ENCODE measurements around the gene C19orf73.

C19orf73 gene

GRCh38 chr19:49098795-49099194, 20.1 kb downstream of the C19orf73 start:
- no peak for DNase-seq

- peak; percentile 82 for DNase-seq
Measured at GRCh38 chr19:49097453-49098288, 21.3 kb downstream of the C19orf73 start.

DNA sequence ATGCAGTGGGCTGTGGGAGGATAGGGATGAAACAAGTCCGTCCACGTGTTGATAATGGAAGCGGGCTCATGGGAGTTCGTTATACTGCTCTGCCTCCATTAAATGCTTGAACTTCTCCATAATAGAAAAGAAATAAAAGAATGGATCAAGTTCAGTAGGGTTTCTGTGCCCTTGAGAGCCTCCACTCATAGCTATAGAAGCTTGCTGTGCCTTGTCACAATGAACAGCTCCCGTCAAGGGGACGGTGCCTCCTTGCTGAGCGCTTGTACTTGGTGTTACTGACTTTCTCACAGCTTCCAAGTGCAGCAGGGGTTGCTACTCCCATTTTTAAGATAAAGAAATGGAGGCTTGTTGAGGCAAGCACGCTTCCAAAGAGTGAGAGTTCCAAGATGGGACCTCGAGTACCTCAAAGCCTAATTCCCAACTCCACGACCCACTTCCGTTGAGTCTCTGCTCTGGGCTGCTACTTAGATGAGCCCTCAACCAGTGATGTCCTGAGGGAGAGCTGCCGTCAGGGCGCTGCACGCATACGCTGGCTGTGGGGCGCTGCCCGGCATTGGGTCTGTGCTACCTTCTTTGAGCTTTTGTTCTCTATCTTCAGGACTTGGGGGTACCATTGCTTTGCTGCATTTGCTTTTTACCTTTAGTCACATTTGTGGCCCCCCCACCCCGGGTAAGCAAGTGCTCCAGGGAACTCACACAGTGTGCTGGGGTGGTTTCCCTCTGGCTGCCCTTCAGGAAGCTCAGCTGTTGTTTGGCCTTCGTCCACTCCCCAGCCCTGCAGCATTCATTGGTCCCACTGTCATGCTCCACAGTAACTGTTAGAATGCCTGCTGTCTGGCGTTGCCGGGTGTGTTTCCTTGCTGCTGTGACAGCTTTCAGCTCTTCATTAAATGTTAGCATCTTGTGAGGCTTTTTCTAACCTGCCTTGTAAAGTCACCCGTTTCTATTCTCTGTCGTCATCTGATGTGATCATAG, 24.1 kb downstream of the C19orf73 start:
- DNase-seq = no peak

DNA sequence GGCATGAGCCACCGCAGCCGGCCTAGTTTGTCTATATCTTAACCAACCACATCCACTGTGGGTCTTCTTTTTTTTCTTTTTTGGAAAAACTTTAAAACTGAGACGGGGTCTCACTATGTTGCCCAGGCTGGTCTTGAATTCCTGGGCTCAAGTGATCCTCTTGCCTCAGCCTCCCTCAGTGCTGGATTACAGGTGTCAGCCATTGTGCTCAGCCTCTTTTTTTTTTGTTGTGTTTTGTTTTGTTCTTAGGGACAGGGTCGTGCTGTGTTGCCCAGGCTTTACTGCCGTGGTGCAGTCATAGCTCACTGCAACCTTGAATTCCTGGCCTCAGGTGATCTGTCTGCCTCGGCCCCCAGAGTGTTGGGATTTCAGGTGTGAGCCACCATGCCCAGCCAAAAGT, 26.3 kb downstream of the C19orf73 start:
- no peak for DNase-seq

- no peak for DNase-seq
Measured at GRCh38 chr19:49091391-49092038, 27.4 kb downstream of the C19orf73 start.

GRCh38 chr19:49086296-49086695, 32.6 kb downstream of the C19orf73 start:
- DNase-seq = no peak

DNA sequence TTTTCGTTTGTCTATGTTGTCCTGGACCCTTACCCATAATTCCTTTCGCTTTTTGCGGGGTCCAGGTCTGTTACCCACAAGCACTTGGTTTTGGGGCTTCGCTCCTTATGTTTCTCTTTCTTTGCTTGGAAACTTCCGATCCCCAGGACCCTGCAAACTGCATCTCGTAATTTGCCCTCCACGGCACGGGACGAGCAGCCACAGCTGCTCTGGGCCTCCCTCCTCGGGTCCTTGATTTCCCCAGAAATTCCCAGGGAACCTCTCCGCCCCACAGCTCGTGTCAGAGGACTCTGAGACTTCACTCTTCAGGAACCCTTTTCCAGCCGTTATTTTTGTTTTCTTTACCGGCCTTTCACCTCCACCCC, 33.1 kb downstream of the C19orf73 start:
- DNase-seq = no peak

- peak; percentile 100 for DNase-seq
Measured at GRCh38 chr19:49085020-49085867, 33.7 kb downstream of the C19orf73 start, which contains the start of gene SNRNP70. SNRNP70 (plus strand) TSS chr19:49085451; CDS start chr19:49086415, 964 bp downstream.

GRCh38 chr19:49084206-49085019, 34.5 kb downstream of the C19orf73 start:
- no peak for DNase-seq

GRCh38 chr19:49081273-49081672, 37.7 kb downstream of the C19orf73 start:
- no peak for DNase-seq

- DNase-seq = no peak
Measured at GRCh38 chr19:49080392-49080791, 38.6 kb downstream of the C19orf73 start.

DNA sequence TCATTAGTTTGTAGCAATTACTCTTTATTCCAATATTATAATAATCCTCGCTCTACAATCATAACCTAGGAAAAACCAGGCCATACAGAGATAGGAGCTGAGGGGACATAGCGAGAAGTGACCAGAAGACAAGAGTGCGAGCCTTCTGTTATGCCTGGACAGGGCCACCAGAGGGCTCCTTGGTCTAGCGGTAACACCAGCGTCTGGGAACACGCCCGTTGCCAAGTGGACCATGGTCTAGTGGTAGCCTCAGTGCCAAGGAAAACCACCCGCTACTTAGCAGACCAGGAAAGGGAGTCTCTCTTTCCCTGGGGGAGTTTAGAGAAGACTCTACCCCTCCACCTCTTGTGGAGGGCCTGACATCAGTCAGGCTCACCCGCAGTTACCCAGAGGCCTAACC, 44.1 kb downstream of the C19orf73 start:
- peak; percentile 63 for DNase-seq

DNA sequence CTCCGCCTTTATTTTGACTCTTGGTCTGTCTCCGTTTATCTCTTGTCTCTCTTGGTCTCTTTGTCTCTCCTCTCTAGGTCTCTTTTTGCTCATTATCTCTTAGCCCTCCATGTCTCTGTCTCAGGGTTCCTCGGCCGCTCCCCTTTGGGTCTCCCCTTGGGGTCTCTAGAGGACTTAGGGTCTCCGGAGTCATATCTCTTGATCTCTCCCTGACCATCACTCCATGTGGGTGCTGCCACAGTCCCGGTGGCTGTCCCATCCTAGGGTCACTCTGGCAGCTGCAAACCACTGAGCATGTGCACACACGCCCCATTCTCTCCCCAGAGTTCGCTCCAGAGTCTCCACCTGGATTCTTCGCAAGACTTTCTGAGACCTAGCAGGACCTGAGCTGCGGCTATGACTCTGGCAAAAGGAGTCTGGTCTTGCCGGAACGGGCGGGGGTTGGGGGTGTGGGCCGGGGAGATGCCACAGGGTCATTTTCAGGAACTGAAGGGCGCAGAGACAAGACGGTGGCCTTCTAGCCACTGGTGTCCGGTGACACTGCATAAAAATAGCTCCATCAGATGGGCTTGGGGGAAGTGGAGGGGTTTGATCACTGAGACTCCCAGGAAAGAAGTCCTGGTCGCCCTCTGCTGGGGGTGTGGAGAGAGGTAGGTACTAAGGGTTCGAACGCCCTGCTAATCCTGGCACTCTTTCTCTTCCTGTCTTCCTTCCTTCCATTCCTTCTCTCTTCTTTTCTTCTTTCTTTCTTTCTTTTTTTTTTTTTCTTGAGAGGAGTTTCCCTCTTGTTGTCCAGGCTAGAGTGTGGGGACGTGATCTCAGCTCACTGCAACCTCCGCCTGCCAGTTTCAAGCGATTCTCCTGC, 45.2 kb downstream of the C19orf73 start:
- DNase-seq = no peak

DNA sequence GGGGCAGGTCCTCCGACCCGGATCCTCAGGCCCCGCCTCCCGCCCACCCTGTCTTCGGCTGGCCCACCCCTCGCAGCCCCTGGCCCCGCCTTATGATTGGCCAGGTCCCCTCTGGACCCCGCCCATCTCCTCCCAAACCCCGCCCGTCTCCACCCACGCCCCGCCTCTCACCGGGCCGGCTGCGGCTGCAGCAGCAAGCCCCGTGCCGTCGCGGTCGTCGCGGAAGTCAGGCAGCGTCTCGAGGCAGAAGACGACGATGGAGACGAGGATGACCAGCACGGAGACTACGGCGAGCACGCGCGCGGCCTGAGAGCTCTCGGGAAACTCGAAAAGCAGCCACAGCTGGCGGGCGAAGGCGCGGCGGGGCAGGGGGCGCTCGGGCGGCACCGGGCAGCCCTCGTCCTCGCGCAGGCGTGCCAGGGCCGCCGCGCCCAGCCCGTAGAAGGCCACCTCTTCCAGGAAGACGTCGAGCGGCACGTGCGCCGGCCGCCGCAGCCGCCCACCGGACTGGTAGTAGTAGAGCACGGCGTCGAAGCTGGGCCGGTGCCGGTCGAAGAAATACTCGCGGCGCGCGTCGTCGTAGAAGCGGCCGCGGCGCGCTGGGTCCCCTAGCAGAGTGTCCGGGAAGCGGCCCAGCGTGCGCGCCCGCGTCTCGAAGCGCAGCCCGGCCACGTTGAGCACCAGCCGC, 46.9 kb downstream of the C19orf73 start:
- peak; percentile 68 for DNase-seq

DNA sequence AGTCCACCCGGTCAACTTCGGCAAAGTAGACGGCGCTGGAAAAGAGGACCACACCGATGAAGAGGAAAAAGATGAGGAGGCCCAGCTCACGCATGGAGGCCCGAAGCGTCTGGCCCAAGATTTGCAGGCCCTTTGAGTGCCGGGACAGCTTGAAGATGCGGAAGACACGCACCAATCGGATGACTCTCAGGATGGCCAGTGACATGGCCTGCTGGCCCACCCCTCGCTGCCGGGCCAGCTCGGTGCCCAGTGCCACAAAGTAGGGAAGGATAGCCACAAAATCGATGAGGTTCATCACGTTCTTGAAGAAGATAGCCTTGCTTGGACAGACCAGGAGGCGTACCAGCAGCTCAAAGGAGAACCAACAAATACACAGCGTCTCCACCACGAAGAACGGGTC, 48.5 kb downstream of the C19orf73 start:
- DNase-seq = no peak

GRCh38 chr19:49069026-49069425, 49.9 kb downstream of the C19orf73 start:
- no peak for DNase-seq
